Vagina (tissue), 2 donors: ENCODE results near the gene RETNLB. TPM values are rescaled to one million over a fixed set of nuclear protein-coding genes. Genes with fewer than 3 reads are reported as not detected.

Experiments
- DNase-seq, 2 donors: peaks; one replicate each; pipeline ENCODE4 v3.0.0-alpha.2; 2017; ENCODE audit errors: extremely low spot score in 2 of 2
- H3K27ac ChIP-seq: fragments of 200-600 bp; sonication (generic); one replicate; pipeline ENCODE4 v1.5.1; 2019
- H3K27me3 ChIP-seq: fragments of 200-600 bp; sonication (generic); one replicate; pipeline ENCODE4 v1.5.1; 2019
- H3K36me3 ChIP-seq, 2 donors: fragments of 200-600 bp; sonication (generic); one replicate each; pipeline ENCODE4 v1.5.1; 2017 to 2019
- H3K4me1 ChIP-seq: fragments of 200-600 bp; sonication (generic); one replicate; pipeline ENCODE4 v1.5.1; 2019
- H3K4me3 ChIP-seq, 2 donors: fragments of 200-600 bp; sonication (generic); 1 replicate in 1 of 2; 2 replicates in 1 of 2; pipeline ENCODE4 v1.5.1; 2016 to 2019
- H3K9me3 ChIP-seq: fragments of 200-600 bp; sonication (generic); one replicate; pipeline ENCODE4 v1.5.1; 2019
- CTCF ChIP-seq, 3 experiments: fragments of 450-650 bp in 2 of 3; fragments of 200-600 bp in 1 of 3; sonication (generic) in 1 of 3; IDR thresholded peaks; one replicate each; pipeline ENCODE4 v1.5.1; 2017 to 2019; ENCODE audit warnings: antibody characterized with exemption in 3 of 3, mild to moderate bottlenecking in 2 of 3, moderate library complexity in 2 of 3
- POLR2A ChIP-seq, 2 donors: fragments of 450-650 bp; IDR thresholded peaks; one replicate each; pipeline ENCODE4 v1.6.1; 2017; ENCODE audit warnings: antibody characterized with exemption in 2 of 2, mild to moderate bottlenecking in 2 of 2, moderate library complexity in 2 of 2
- POLR2AphosphoS5 ChIP-seq, 2 donors: sonication (generic); formaldehyde crosslinking; IDR thresholded peaks; one replicate each; pipeline ENCODE4 v1.9.0; 2017; ENCODE audit warnings: antibody characterized with exemption in 2 of 2, mild to moderate bottlenecking in 2 of 2, low read depth in 1 of 2; ENCODE audit not compliant: insufficient read depth in 1 of 2
- intact Hi-C: fragments of 100-400 bp; cut with DNase I; formaldehyde crosslinking; loops from one replicate; pipeline ENCODE4 v1.15.1; 2023
- total RNA-seq: library from RNA; depleted of rRNA; stranded (reverse); fragments of >200 nt; gene quantifications from one replicate; pipeline ENCODE4 v1.2.3, GENCODE V29; 2016

The RETNLB gene
- total RNA-seq, 1 donor from 2014 or later = not detected

- H3K9me3 ChIP-seq = no peaks in the 10 kb centered on the region
- no peak for DNase-seq
- TF ChIP-seq POLR2A (IDR thresholded peaks at IDR 0.05) (no peak), CTCF (IDR thresholded peaks at IDR 0.05) (no peak), POLR2AphosphoS5 (IDR thresholded peaks at IDR 0.05; ENCODE audit: insufficient read depth in 1 of 2, low read depth in 1 of 2) (no peak)
- no peaks in the 10 kb centered on the region for H3K27me3 ChIP-seq
- H3K4me3 ChIP-seq = no peak overlapping the region
- intact Hi-C loops = no loop called here
- no peak overlapping the region for H3K27ac ChIP-seq
- H3K4me1 ChIP-seq = no peaks in the 10 kb centered on the region
- H3K36me3 ChIP-seq = no peaks in the 10 kb centered on the region
These were observed 20.4 kb downstream of the RETNLB start for GRCh38 chr3:108736821-108737220.

GRCh38 chr3:108728934-108729333 is 28.3 kb downstream of the RETNLB start:
- TF ChIP-seq POLR2A (IDR thresholded peaks at IDR 0.05) (no peak), CTCF (IDR thresholded peaks at IDR 0.05) (no peak), POLR2AphosphoS5 (IDR thresholded peaks at IDR 0.05; ENCODE audit: insufficient read depth in 1 of 2, low read depth in 1 of 2) (no peak)
- intact Hi-C loops = no loop called here
- Histone ChIP-seq H3K27ac (no peak overlapping the region), H3K27me3 (no peaks in the 10 kb centered on the region), H3K9me3 (no peaks in the 10 kb centered on the region), H3K4me1 (no peaks in the 10 kb centered on the region), H3K4me3 (no peak overlapping the region), H3K36me3 (no peaks in the 10 kb centered on the region)
- no peak for DNase-seq

- Histone ChIP-seq H3K4me1 (no peaks in the 10 kb centered on the region), H3K9me3 (no peaks in the 10 kb centered on the region), H3K27ac (no peak overlapping the region), H3K4me3 (no peak overlapping the region), H3K36me3 (no peaks in the 10 kb centered on the region), H3K27me3 (no peaks in the 10 kb centered on the region)
- intact Hi-C loops = no loop called here
- DNase-seq = no peak
- no peak for TF ChIP-seq POLR2AphosphoS5 (IDR thresholded peaks at IDR 0.05; ENCODE audit: insufficient read depth in 1 of 2, low read depth in 1 of 2)
- TF ChIP-seq POLR2A (IDR thresholded peaks at IDR 0.05) = no peak
- TF ChIP-seq CTCF (IDR thresholded peaks at IDR 0.05) = no peak
These were observed 29.1 kb downstream of the RETNLB start for GRCh38 chr3:108728105-108728504.

GRCh38 chr3:108724101-108724500 is 33.1 kb downstream of the RETNLB start:
- TF ChIP-seq POLR2AphosphoS5 (IDR thresholded peaks at IDR 0.05; ENCODE audit: insufficient read depth in 1 of 2, low read depth in 1 of 2) = no peak
- intact Hi-C loops = no loop called here
- H3K36me3 ChIP-seq = no peaks in the 10 kb centered on the region
- H3K4me3 ChIP-seq = no peak overlapping the region
- no peaks in the 10 kb centered on the region for H3K4me1 ChIP-seq
- H3K27ac ChIP-seq = no peak overlapping the region
- no peaks in the 10 kb centered on the region for H3K9me3 ChIP-seq
- no peak for DNase-seq
- no peaks in the 10 kb centered on the region for H3K27me3 ChIP-seq

GRCh38 chr3:108722724-108723123 is 34.5 kb downstream of the RETNLB start:
- Histone ChIP-seq H3K9me3 (no peaks in the 10 kb centered on the region), H3K4me3 (no peak overlapping the region), H3K36me3 (no peaks in the 10 kb centered on the region), H3K4me1 (no peaks in the 10 kb centered on the region), H3K27me3 (no peaks in the 10 kb centered on the region), H3K27ac (no peak overlapping the region)
- intact Hi-C loops = no loop called here
- TF ChIP-seq CTCF (IDR thresholded peaks at IDR 0.05) = no peak
- no peak for DNase-seq
